ENCODE results near the gene LNPK. TPM values are rescaled to one million over a fixed set of nuclear protein-coding genes. Genes with fewer than 3 reads are reported as not detected.

LNPK gene
- total and polyA plus RNA-seq, 2 donors (not counting 1 experiment from before 2014, with no cell fraction given): 38.1 to 38.4 TPM

- no peaks in the 10 kb centered on the region for H3K36me3 ChIP-seq (ENCODE audit: control insufficient read depth, insufficient read depth, low read length)
- H3K4me3 ChIP-seq (replicated peaks in 1 of 4; ENCODE audit: control extremely low read depth in 1 of 4, insufficient read depth in 1 of 4, low read depth in 3 of 4, low read length in 4 of 4): no peak overlapping the region
- no peak overlapping the region for H2AFZ ChIP-seq (ENCODE audit: low read length)
- H3K4me2 ChIP-seq (ENCODE audit: extremely low read depth, insufficient read depth, low read length): no peak overlapping the region
- H3K79me2 ChIP-seq (ENCODE audit: control insufficient read depth, insufficient read depth, low read length): no peaks in the 10 kb centered on the region
- TF ChIP-seq, protein P1, sequence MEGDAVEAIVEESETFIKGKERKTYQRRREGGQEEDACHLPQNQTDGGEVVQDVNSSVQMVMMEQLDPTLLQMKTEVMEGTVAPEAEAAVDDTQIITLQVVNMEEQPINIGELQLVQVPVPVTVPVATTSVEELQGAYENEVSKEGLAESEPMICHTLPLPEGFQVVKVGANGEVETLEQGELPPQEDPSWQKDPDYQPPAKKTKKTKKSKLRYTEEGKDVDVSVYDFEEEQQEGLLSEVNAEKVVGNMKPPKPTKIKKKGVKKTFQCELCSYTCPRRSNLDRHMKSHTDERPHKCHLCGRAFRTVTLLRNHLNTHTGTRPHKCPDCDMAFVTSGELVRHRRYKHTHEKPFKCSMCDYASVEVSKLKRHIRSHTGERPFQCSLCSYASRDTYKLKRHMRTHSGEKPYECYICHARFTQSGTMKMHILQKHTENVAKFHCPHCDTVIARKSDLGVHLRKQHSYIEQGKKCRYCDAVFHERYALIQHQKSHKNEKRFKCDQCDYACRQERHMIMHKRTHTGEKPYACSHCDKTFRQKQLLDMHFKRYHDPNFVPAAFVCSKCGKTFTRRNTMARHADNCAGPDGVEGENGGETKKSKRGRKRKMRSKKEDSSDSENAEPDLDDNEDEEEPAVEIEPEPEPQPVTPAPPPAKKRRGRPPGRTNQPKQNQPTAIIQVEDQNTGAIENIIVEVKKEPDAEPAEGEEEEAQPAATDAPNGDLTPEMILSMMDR (conservative IDR thresholded peaks at IDR 0.05 in 1 of 2, IDR thresholded peaks at IDR 0.05 in 1 of 2; ENCODE audit: low read depth in 1 of 2, low read length in 2 of 2): no peak
- TF ChIP-seq EZH2 (IDR thresholded peaks at IDR 0.05; ENCODE audit: low read length, missing control alignments): no peak
- no peak overlapping the region for H3K9ac ChIP-seq (ENCODE audit: insufficient read depth, low read length)
- H4K20me1 ChIP-seq (ENCODE audit: control insufficient read depth, extremely low read depth, insufficient read depth, low read length): no peaks in the 10 kb centered on the region
- H3K9me3 ChIP-seq (ENCODE audit: control insufficient read depth, insufficient read depth, low read depth, low read length): no peaks in the 10 kb centered on the region
- no peak overlapping the region for H3K27ac ChIP-seq (ENCODE audit: insufficient read depth, low read length)
- H3K27me3 ChIP-seq (ENCODE audit: control insufficient read depth, insufficient read depth, low read length): no peaks in the 10 kb centered on the region
- H3K4me1 ChIP-seq (ENCODE audit: control insufficient read depth, extremely low read depth, insufficient read depth, low read length): no peaks in the 10 kb centered on the region
- DNase-seq (ENCODE audit: low read depth in 2 of 2): peak in 1 of 2 donors; percentile 0
These were observed 17.2 kb downstream of the LNPK start for GRCh38 chr2:175984846-175985245.

DNA sequence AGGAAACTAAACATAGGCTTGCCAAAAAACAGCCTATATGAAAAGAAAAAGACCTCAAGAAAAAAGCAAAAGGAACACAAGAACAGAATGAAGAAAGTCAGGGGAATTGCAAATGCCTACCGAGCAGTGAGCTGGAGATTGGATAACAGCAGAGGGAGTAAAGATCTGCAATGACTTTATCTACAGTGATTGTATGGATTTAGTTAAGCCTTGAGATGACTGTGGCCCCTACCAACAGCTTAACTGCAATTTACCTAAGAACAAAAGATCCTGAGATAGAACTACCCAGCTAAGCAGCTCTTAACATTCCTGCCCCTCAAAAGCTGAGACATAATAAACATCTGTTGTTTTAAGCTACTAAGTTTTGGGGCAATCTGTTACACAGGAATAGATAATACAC is 20.5 kb downstream of the LNPK start:
- TF ChIP-seq, protein P1 (conservative IDR thresholded peaks at IDR 0.05 in 1 of 2, IDR thresholded peaks at IDR 0.05 in 1 of 2; ENCODE audit: low read depth in 1 of 2, low read length in 2 of 2): no peak
- TF ChIP-seq EZH2 (IDR thresholded peaks at IDR 0.05; ENCODE audit: low read length, missing control alignments): no peak
- Histone ChIP-seq H3K36me3 (ENCODE audit: control insufficient read depth, insufficient read depth, low read length) (no peaks in the 10 kb centered on the region), H3K4me1 (ENCODE audit: control insufficient read depth, extremely low read depth, insufficient read depth, low read length) (no peaks in the 10 kb centered on the region), H3K27ac (ENCODE audit: insufficient read depth, low read length) (no peak overlapping the region), H3K79me2 (ENCODE audit: control insufficient read depth, insufficient read depth, low read length) (no peaks in the 10 kb centered on the region), H3K4me2 (ENCODE audit: extremely low read depth, insufficient read depth, low read length) (no peak overlapping the region), H3K9me3 (ENCODE audit: control insufficient read depth, insufficient read depth, low read depth, low read length) (no peaks in the 10 kb centered on the region), H2AFZ (ENCODE audit: low read length) (no peak overlapping the region), H3K4me3 (replicated peaks in 1 of 4; ENCODE audit: control extremely low read depth in 1 of 4, insufficient read depth in 1 of 4, low read depth in 3 of 4, low read length in 4 of 4) (no peak overlapping the region), H3K9ac (ENCODE audit: insufficient read depth, low read length) (no peak overlapping the region), H4K20me1 (ENCODE audit: control insufficient read depth, extremely low read depth, insufficient read depth, low read length) (no peaks in the 10 kb centered on the region), H3K27me3 (ENCODE audit: control insufficient read depth, insufficient read depth, low read length) (no peaks in the 10 kb centered on the region)
- no peak for DNase-seq (ENCODE audit: low read depth in 2 of 2)

DNA sequence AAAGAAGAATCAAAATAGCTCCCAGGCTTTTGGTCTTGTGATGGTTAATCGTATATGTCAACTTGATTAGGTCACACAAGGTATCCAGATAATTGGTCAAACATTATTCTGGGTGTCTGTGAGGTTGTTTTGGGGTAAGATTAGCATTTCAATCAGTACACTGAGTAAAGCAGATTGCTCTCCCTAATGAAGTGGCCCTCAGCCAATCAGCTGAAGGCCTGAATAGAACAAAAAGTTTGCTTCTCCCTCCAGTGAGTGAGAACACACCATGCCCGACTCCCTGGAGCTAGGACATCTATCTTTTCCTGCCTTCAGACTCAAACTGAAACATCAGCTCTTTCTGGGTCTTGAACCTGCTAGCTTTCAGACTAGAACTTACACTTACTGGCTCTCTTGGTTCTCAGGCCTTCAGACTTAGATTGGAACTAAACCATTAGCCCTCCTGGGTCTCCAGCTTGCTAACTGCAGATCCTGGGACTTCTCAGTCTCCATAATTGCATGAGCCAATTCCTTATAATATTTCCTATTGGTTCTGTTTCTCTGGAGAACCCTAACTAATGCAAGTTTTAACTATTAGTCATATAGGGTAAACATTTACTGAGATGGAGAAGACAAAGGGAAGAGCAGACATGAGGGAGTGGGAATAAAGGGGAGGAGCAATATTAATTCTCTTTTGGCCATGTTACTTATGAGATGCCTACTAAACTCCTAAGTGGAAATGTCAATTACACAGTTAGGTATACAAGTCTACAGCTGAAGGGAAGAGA is 25.5 kb downstream of the LNPK start:
- Histone ChIP-seq H3K4me3 (replicated peaks in 1 of 4; ENCODE audit: control extremely low read depth in 1 of 4, insufficient read depth in 1 of 4, low read depth in 3 of 4, low read length in 4 of 4) (no peak overlapping the region), H3K4me2 (ENCODE audit: extremely low read depth, insufficient read depth, low read length) (no peak overlapping the region), H3K9me3 (ENCODE audit: control insufficient read depth, insufficient read depth, low read depth, low read length) (no peaks in the 10 kb centered on the region), H4K20me1 (ENCODE audit: control insufficient read depth, extremely low read depth, insufficient read depth, low read length) (no peaks in the 10 kb centered on the region), H3K36me3 (ENCODE audit: control insufficient read depth, insufficient read depth, low read length) (no peaks in the 10 kb centered on the region), H3K4me1 (ENCODE audit: control insufficient read depth, extremely low read depth, insufficient read depth, low read length) (no peaks in the 10 kb centered on the region), H3K9ac (ENCODE audit: insufficient read depth, low read length) (no peak overlapping the region), H3K27ac (ENCODE audit: insufficient read depth, low read length) (no peak overlapping the region), H3K27me3 (ENCODE audit: control insufficient read depth, insufficient read depth, low read length) (no peaks in the 10 kb centered on the region), H3K79me2 (ENCODE audit: control insufficient read depth, insufficient read depth, low read length) (no peaks in the 10 kb centered on the region), H2AFZ (ENCODE audit: low read length) (no peak overlapping the region)
- no peak for TF ChIP-seq EZH2 (IDR thresholded peaks at IDR 0.05; ENCODE audit: low read length, missing control alignments)
- TF ChIP-seq, protein P1 (conservative IDR thresholded peaks at IDR 0.05 in 1 of 2, IDR thresholded peaks at IDR 0.05 in 1 of 2; ENCODE audit: low read depth in 1 of 2, low read length in 2 of 2): no peak
- peak; percentile 7 to 23 for DNase-seq (ENCODE audit: low read depth in 2 of 2)
